Measurements from ENCODE around the gene ARL17B.
"Not testable (repeated sequence)": the region's sequence is repeated elsewhere in the genome, so short reads cannot be mapped to it uniquely, and the experiment has no call there.

ARL17B gene

GRCh38 chr17:46383118-46383517, 21.6 kb upstream of the ARL17B start:
- not testable (repeated sequence) for H2BK120ac ChIP-seq (ENCODE audit: insufficient read depth, low read length, poor library complexity); H3K27ac ChIP-seq (ENCODE audit: low read depth, low read length); H4K12ac ChIP-seq (ENCODE audit: low read depth, low read length); H3K4ac ChIP-seq (ENCODE audit: low read depth, low read length); H3K4me3 ChIP-seq (ENCODE audit: low read depth, low read length); H3K36me3 ChIP-seq (ENCODE audit: control insufficient read depth in 1 of 2, insufficient read depth in 2 of 2, low read length in 2 of 2); H3K27me3 ChIP-seq (ENCODE audit: insufficient read depth, low read length); H2AFZ ChIP-seq (ENCODE audit: insufficient read depth, low read length, poor library complexity); H2AK5ac ChIP-seq (ENCODE audit: low read length); H2BK12ac ChIP-seq (ENCODE audit: low read length); DNase-seq; H3K79me2 ChIP-seq (ENCODE audit: control insufficient read depth, insufficient read depth, low read length, poor library complexity); H3K4me2 ChIP-seq (ENCODE audit: low read length); H3K79me1 ChIP-seq (ENCODE audit: low read length); H3K23ac ChIP-seq (ENCODE audit: low read length); H4K8ac ChIP-seq (ENCODE audit: low read depth, low read length); H3K4me1 ChIP-seq (ENCODE audit: control insufficient read depth in 1 of 2, insufficient read depth in 2 of 2, low read length in 2 of 2); H3K9me3 ChIP-seq (ENCODE audit: insufficient read depth, low read depth, low read length); H3K18ac ChIP-seq (ENCODE audit: low read length); H3K14ac ChIP-seq (ENCODE audit: low read length); H2BK5ac ChIP-seq (ENCODE audit: low read depth, low read length, poor library complexity); H3K9ac ChIP-seq (ENCODE audit: low read length); H4K91ac ChIP-seq (ENCODE audit: low read depth, low read length)
- WGBS (ENCODE audit: extremely low coverage, insufficient coverage, insufficient read length): no CpG with 5 or more reads among the region's 4 CpGs

GRCh38 chr17:46373418-46373817, 11.9 kb upstream of the ARL17B start:
- H2AFZ ChIP-seq (ENCODE audit: insufficient read depth, low read length, poor library complexity); H3K23ac ChIP-seq (ENCODE audit: low read length); H3K27ac ChIP-seq (ENCODE audit: low read depth, low read length); H3K4me2 ChIP-seq (ENCODE audit: low read length); H3K4me3 ChIP-seq (ENCODE audit: low read depth, low read length); DNase-seq; H3K14ac ChIP-seq (ENCODE audit: low read length); H2BK12ac ChIP-seq (ENCODE audit: low read length); H2BK5ac ChIP-seq (ENCODE audit: low read depth, low read length, poor library complexity); H2BK120ac ChIP-seq (ENCODE audit: insufficient read depth, low read length, poor library complexity); H3K79me1 ChIP-seq (ENCODE audit: low read length); H4K8ac ChIP-seq (ENCODE audit: low read depth, low read length); H3K4ac ChIP-seq (ENCODE audit: low read depth, low read length); H3K4me1 ChIP-seq (ENCODE audit: control insufficient read depth in 1 of 2, insufficient read depth in 2 of 2, low read length in 2 of 2); H3K36me3 ChIP-seq (ENCODE audit: control insufficient read depth in 1 of 2, insufficient read depth in 2 of 2, low read length in 2 of 2); H3K79me2 ChIP-seq (ENCODE audit: control insufficient read depth, insufficient read depth, low read length, poor library complexity); H3K9me3 ChIP-seq (ENCODE audit: insufficient read depth, low read depth, low read length); H3K9ac ChIP-seq (ENCODE audit: low read length); H4K91ac ChIP-seq (ENCODE audit: low read depth, low read length); H3K27me3 ChIP-seq (ENCODE audit: insufficient read depth, low read length); H2AK5ac ChIP-seq (ENCODE audit: low read length); H3K18ac ChIP-seq (ENCODE audit: low read length); H4K12ac ChIP-seq (ENCODE audit: low read depth, low read length): not testable (repeated sequence)
- WGBS (ENCODE audit: extremely low coverage, insufficient coverage, insufficient read length): no CpG with 5 or more reads among the region's 7 CpGs

GRCh38 chr17:46372236-46373229, 11.0 kb upstream of the ARL17B start:
- not testable (repeated sequence) for H3K79me1 ChIP-seq (ENCODE audit: low read length); H3K27me3 ChIP-seq (ENCODE audit: insufficient read depth, low read length); H3K4me2 ChIP-seq (ENCODE audit: low read length); H3K9ac ChIP-seq (ENCODE audit: low read length); H4K8ac ChIP-seq (ENCODE audit: low read depth, low read length); H2AK5ac ChIP-seq (ENCODE audit: low read length); H3K14ac ChIP-seq (ENCODE audit: low read length); H4K12ac ChIP-seq (ENCODE audit: low read depth, low read length); H4K91ac ChIP-seq (ENCODE audit: low read depth, low read length); H3K9me3 ChIP-seq (ENCODE audit: insufficient read depth, low read depth, low read length); H3K18ac ChIP-seq (ENCODE audit: low read length); H2AFZ ChIP-seq (ENCODE audit: insufficient read depth, low read length, poor library complexity); DNase-seq; H3K4ac ChIP-seq (ENCODE audit: low read depth, low read length); H3K27ac ChIP-seq (ENCODE audit: low read depth, low read length); H3K4me3 ChIP-seq (ENCODE audit: low read depth, low read length); H2BK12ac ChIP-seq (ENCODE audit: low read length); H2BK5ac ChIP-seq (ENCODE audit: low read depth, low read length, poor library complexity); H3K23ac ChIP-seq (ENCODE audit: low read length); H3K4me1 ChIP-seq (ENCODE audit: control insufficient read depth in 1 of 2, insufficient read depth in 2 of 2, low read length in 2 of 2); H3K79me2 ChIP-seq (ENCODE audit: control insufficient read depth, insufficient read depth, low read length, poor library complexity); H3K36me3 ChIP-seq (ENCODE audit: control insufficient read depth in 1 of 2, insufficient read depth in 2 of 2, low read length in 2 of 2); H2BK120ac ChIP-seq (ENCODE audit: insufficient read depth, low read length, poor library complexity)
- no CpG with 5 or more reads among the region's 95 CpGs for WGBS (ENCODE audit: extremely low coverage, insufficient coverage, insufficient read length)

- not testable (repeated sequence) for H3K14ac ChIP-seq (ENCODE audit: low read length); H3K4me1 ChIP-seq (ENCODE audit: control insufficient read depth in 1 of 2, insufficient read depth in 2 of 2, low read length in 2 of 2); H2AFZ ChIP-seq (ENCODE audit: insufficient read depth, low read length, poor library complexity); H3K9ac ChIP-seq (ENCODE audit: low read length); H3K4ac ChIP-seq (ENCODE audit: low read depth, low read length); H4K8ac ChIP-seq (ENCODE audit: low read depth, low read length); H2BK5ac ChIP-seq (ENCODE audit: low read depth, low read length, poor library complexity); H3K4me3 ChIP-seq (ENCODE audit: low read depth, low read length); DNase-seq; H3K23ac ChIP-seq (ENCODE audit: low read length); H2BK12ac ChIP-seq (ENCODE audit: low read length); H3K9me3 ChIP-seq (ENCODE audit: insufficient read depth, low read depth, low read length); H3K4me2 ChIP-seq (ENCODE audit: low read length); H2BK120ac ChIP-seq (ENCODE audit: insufficient read depth, low read length, poor library complexity); H4K91ac ChIP-seq (ENCODE audit: low read depth, low read length); H3K18ac ChIP-seq (ENCODE audit: low read length); H3K79me2 ChIP-seq (ENCODE audit: control insufficient read depth, insufficient read depth, low read length, poor library complexity); H2AK5ac ChIP-seq (ENCODE audit: low read length); H4K12ac ChIP-seq (ENCODE audit: low read depth, low read length); H3K36me3 ChIP-seq (ENCODE audit: control insufficient read depth in 1 of 2, insufficient read depth in 2 of 2, low read length in 2 of 2); H3K27me3 ChIP-seq (ENCODE audit: insufficient read depth, low read length); H3K79me1 ChIP-seq (ENCODE audit: low read length); H3K27ac ChIP-seq (ENCODE audit: low read depth, low read length)
- no CpG with 5 or more reads among the region's 3 CpGs for WGBS (ENCODE audit: extremely low coverage, insufficient coverage, insufficient read length)
Observed at GRCh38 chr17:46367520-46367919, 6.0 kb upstream of the ARL17B start.
